SK-N-SH (cell line): ENCODE results near the gene MCTP2.

ENCODE experiments used
- EZH2phosphoT487 ChIP-seq: fragments of 200-600 bp; sonication (generic); IDR thresholded peaks from 2 replicates; pipeline ENCODE4 v1.6.1; 2017; ENCODE audit warnings: low read depth, mixed run types, mild to moderate bottlenecking, antibody characterized with exemption, moderate library complexity, borderline replicate concordance
- NFIC ChIP-seq: IDR thresholded peaks from 2 replicates; pipeline ENCODE4 v1.4.0; 2012; ENCODE audit warnings: borderline replicate concordance
- NRF1 ChIP-seq: IDR thresholded peaks from 2 replicates; pipeline ENCODE4 v1.6.1; 2012; ENCODE audit warnings: low read depth, mild to moderate bottlenecking, low read length
- POLR2AphosphoS5 ChIP-seq: IDR thresholded peaks from 2 replicates; pipeline ENCODE4 v1.6.1; 2012; ENCODE audit warnings: low read depth, low read length
- RCOR1 ChIP-seq: fragments of 150-350 bp; IDR thresholded peaks from 2 replicates; pipeline ENCODE4 v1.6.1; 2017; ENCODE audit warnings: antibody characterized with exemption, low read length
- SIN3A ChIP-seq: IDR thresholded peaks from 2 replicates; pipeline ENCODE4 v1.6.1; 2012; ENCODE audit warnings: low read depth, mild to moderate bottlenecking, low read length, moderate library complexity, borderline replicate concordance
- SMC3 ChIP-seq: IDR thresholded peaks from 2 replicates; pipeline ENCODE4 v1.6.1; 2012; ENCODE audit warnings: low read depth, low read length, improper control_type of control experiment
- ZBTB33 ChIP-seq: IDR thresholded peaks from 2 replicates; pipeline ENCODE4 v1.4.0; 2012; ENCODE audit warnings: low read depth, borderline replicate concordance
- TF ChIP-seq, protein P1 (sequence below): fragments of 150-350 bp; IDR thresholded peaks from 2 replicates; pipeline ENCODE4 v1.6.1; 2016; ENCODE audit warnings: mild to moderate bottlenecking, low read depth, low read length
- TF ChIP-seq, protein P2 (sequence below): IDR thresholded peaks from 2 replicates; pipeline ENCODE4; 2012
- TF ChIP-seq, protein P3 (sequence below): fragments of 200-600 bp; sonication (generic); IDR thresholded peaks from 2 replicates; pipeline ENCODE4 v1.6.1; 2017; ENCODE audit warnings: antibody characterized with exemption, mild to moderate bottlenecking, moderate library complexity
- TF ChIP-seq, protein P4 (sequence below): IDR thresholded peaks from 2 replicates; pipeline ENCODE4 v1.6.1; 2012; ENCODE audit warnings: mild to moderate bottlenecking, low read depth, low read length, moderate library complexity

GRCh38 chr15:94297558-94297957, 66.2 kb downstream of the MCTP2 start:
- TF ChIP-seq RCOR1 (no peak), EZH2phosphoT487 (no peak), NRF1 (no peak), POLR2AphosphoS5 (no peak), SMC3 (no peak), SIN3A (no peak), NFIC (no peak), ZBTB33 (no peak)
- TF ChIP-seq, protein P1, sequence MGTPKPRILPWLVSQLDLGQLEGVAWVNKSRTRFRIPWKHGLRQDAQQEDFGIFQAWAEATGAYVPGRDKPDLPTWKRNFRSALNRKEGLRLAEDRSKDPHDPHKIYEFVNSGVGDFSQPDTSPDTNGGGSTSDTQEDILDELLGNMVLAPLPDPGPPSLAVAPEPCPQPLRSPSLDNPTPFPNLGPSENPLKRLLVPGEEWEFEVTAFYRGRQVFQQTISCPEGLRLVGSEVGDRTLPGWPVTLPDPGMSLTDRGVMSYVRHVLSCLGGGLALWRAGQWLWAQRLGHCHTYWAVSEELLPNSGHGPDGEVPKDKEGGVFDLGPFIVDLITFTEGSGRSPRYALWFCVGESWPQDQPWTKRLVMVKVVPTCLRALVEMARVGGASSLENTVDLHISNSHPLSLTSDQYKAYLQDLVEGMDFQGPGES, result no peak
- TF ChIP-seq, protein P2, sequence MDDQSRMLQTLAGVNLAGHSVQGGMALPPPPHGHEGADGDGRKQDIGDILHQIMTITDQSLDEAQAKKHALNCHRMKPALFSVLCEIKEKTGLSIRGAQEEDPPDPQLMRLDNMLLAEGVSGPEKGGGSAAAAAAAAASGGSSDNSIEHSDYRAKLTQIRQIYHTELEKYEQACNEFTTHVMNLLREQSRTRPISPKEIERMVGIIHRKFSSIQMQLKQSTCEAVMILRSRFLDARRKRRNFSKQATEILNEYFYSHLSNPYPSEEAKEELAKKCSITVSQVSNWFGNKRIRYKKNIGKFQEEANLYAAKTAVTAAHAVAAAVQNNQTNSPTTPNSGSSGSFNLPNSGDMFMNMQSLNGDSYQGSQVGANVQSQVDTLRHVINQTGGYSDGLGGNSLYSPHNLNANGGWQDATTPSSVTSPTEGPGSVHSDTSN, result no peak
- TF ChIP-seq, protein P3, sequence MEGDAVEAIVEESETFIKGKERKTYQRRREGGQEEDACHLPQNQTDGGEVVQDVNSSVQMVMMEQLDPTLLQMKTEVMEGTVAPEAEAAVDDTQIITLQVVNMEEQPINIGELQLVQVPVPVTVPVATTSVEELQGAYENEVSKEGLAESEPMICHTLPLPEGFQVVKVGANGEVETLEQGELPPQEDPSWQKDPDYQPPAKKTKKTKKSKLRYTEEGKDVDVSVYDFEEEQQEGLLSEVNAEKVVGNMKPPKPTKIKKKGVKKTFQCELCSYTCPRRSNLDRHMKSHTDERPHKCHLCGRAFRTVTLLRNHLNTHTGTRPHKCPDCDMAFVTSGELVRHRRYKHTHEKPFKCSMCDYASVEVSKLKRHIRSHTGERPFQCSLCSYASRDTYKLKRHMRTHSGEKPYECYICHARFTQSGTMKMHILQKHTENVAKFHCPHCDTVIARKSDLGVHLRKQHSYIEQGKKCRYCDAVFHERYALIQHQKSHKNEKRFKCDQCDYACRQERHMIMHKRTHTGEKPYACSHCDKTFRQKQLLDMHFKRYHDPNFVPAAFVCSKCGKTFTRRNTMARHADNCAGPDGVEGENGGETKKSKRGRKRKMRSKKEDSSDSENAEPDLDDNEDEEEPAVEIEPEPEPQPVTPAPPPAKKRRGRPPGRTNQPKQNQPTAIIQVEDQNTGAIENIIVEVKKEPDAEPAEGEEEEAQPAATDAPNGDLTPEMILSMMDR, result no peak
- TF ChIP-seq, protein P4, sequence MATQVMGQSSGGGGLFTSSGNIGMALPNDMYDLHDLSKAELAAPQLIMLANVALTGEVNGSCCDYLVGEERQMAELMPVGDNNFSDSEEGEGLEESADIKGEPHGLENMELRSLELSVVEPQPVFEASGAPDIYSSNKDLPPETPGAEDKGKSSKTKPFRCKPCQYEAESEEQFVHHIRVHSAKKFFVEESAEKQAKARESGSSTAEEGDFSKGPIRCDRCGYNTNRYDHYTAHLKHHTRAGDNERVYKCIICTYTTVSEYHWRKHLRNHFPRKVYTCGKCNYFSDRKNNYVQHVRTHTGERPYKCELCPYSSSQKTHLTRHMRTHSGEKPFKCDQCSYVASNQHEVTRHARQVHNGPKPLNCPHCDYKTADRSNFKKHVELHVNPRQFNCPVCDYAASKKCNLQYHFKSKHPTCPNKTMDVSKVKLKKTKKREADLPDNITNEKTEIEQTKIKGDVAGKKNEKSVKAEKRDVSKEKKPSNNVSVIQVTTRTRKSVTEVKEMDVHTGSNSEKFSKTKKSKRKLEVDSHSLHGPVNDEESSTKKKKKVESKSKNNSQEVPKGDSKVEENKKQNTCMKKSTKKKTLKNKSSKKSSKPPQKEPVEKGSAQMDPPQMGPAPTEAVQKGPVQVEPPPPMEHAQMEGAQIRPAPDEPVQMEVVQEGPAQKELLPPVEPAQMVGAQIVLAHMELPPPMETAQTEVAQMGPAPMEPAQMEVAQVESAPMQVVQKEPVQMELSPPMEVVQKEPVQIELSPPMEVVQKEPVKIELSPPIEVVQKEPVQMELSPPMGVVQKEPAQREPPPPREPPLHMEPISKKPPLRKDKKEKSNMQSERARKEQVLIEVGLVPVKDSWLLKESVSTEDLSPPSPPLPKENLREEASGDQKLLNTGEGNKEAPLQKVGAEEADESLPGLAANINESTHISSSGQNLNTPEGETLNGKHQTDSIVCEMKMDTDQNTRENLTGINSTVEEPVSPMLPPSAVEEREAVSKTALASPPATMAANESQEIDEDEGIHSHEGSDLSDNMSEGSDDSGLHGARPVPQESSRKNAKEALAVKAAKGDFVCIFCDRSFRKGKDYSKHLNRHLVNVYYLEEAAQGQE, result no peak
